NCI-H146 (cell line): ENCODE results near the gene ARL2BP.
"Not testable (repeated sequence)": the region's sequence is repeated elsewhere in the genome, so short reads cannot be mapped to it uniquely, and the experiment has no call there.

Source experiments
- DNase-seq: peaks from one replicate; lab custom pipeline; 2025; lab: John Stamatoyannopoulos, UW

The ARL2BP gene

GRCh38 chr16:57244767-57245471 lies at the start of gene ARL2BP:
Gene ARL2BP (plus strand): TSS chr16:57245259. CDS start chr16:57245368, 109 bp downstream.
- peak; percentile 94 for DNase-seq

- DNase-seq: no peak
Measured at GRCh38 chr16:57196286-57196685, 48.8 kb upstream of the ARL2BP start.

GRCh38 chr16:57196753-57197152 lies 48.3 kb upstream of the ARL2BP start:
- no peak for DNase-seq

- not testable (repeated sequence) for DNase-seq
Measured at GRCh38 chr16:57200321-57200720, 44.7 kb upstream of the ARL2BP start.

- not testable (repeated sequence) for DNase-seq
Measured at GRCh38 chr16:57200926-57201325, 44.1 kb upstream of the ARL2BP start.

GRCh38 chr16:57202095-57202886 lies 42.8 kb upstream of the ARL2BP start:
- DNase-seq: no peak

GRCh38 chr16:57203451-57203850 lies 41.6 kb upstream of the ARL2BP start:
- DNase-seq: no peak

- DNase-seq: no peak
Measured at GRCh38 chr16:57204675-57205074, 40.4 kb upstream of the ARL2BP start.

- no peak for DNase-seq
Measured at GRCh38 chr16:57208926-57209325, 36.1 kb upstream of the ARL2BP start.

- no peak for DNase-seq
Measured at GRCh38 chr16:57209780-57210179, 35.3 kb upstream of the ARL2BP start.

- DNase-seq: no peak
Measured at GRCh38 chr16:57213462-57213861, 31.6 kb upstream of the ARL2BP start.

GRCh38 chr16:57216968-57217367 lies 28.1 kb upstream of the ARL2BP start:
- no peak for DNase-seq

- no peak for DNase-seq
Measured at GRCh38 chr16:57223057-57223456, 22.0 kb upstream of the ARL2BP start.

- DNase-seq: no peak
Measured at GRCh38 chr16:57224651-57225335, 20.3 kb upstream of the ARL2BP start.

- no peak for DNase-seq
Measured at GRCh38 chr16:57225978-57226377, 19.1 kb upstream of the ARL2BP start.

- no peak for DNase-seq
Measured at GRCh38 chr16:57226701-57227621, 18.1 kb upstream of the ARL2BP start.

GRCh38 chr16:57229079-57229478 lies 16.0 kb upstream of the ARL2BP start:
- no peak for DNase-seq

- DNase-seq: no peak
Measured at GRCh38 chr16:57231821-57232350, 13.2 kb upstream of the ARL2BP start.

- DNase-seq: no peak
Measured at GRCh38 chr16:57233944-57234706, 10.9 kb upstream of the ARL2BP start.

- DNase-seq: no peak
Measured at GRCh38 chr16:57234707-57235092, 10.4 kb upstream of the ARL2BP start.
